ENCODE measurements around the gene NEUROD2.

Gene NEUROD2

DNA sequence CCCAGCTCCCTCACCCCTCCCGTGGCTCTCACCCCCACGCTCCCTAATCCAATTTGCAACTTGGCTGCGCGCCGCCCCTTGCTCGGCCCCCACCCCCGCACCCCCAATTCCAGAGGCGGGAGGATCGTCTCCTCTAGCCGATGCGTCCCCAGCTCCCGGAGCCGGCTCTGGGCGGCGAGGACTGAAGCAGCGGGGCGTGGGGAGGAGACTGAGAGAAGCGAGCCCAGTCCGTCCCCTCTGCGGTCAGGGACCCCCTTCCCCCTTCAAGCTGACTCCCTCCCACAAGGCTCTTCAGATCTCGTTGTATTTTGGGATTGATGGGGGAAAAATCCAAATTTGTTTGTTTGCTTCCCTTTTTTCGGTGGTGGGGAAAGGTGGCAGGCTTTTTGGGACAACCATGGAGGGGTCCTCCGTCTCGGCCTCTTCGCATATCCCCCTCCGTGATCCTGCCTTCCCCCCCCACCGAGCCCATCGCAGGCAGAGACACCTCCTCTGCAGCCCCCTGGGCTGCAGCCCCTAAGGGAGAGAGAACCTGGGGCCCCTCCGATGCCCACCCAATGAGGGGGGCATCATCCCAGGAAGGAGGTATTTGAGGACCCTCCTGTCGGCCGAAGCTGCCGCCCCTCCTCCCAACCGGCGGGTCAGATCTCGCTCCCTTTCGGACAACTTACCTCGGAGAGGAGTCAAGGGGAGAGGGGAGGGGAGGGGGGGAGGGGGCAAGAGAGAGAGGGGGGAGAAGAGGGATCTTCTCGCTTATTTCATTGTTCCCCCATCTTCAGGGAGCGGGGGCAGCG lies 466 bp downstream of the NEUROD2 start:
- H3K4me3 ChIP-seq (ENCODE audit: control insufficient read depth, low read depth, low read length) = no peak overlapping the region
- no peak for DNase-seq (ENCODE audit: low read depth)
- TF ChIP-seq, protein P1, sequence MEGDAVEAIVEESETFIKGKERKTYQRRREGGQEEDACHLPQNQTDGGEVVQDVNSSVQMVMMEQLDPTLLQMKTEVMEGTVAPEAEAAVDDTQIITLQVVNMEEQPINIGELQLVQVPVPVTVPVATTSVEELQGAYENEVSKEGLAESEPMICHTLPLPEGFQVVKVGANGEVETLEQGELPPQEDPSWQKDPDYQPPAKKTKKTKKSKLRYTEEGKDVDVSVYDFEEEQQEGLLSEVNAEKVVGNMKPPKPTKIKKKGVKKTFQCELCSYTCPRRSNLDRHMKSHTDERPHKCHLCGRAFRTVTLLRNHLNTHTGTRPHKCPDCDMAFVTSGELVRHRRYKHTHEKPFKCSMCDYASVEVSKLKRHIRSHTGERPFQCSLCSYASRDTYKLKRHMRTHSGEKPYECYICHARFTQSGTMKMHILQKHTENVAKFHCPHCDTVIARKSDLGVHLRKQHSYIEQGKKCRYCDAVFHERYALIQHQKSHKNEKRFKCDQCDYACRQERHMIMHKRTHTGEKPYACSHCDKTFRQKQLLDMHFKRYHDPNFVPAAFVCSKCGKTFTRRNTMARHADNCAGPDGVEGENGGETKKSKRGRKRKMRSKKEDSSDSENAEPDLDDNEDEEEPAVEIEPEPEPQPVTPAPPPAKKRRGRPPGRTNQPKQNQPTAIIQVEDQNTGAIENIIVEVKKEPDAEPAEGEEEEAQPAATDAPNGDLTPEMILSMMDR (conservative IDR thresholded peaks at IDR 0.05; ENCODE audit: control insufficient read depth, insufficient read depth, low read depth, low read length) = no peak

- no peak for DNase-seq (ENCODE audit: low read depth)
- TF ChIP-seq, protein P1 (conservative IDR thresholded peaks at IDR 0.05; ENCODE audit: control insufficient read depth, insufficient read depth, low read depth, low read length) = no peak
- H3K4me3 ChIP-seq (ENCODE audit: control insufficient read depth, low read depth, low read length) = no peak overlapping the region
Observed at GRCh38 chr17:39606434-39607056, 1.2 kb downstream of the NEUROD2 start.

GRCh38 chr17:39605492-39606433 lies 2.0 kb downstream of the NEUROD2 start:
- peak; percentile 21 for DNase-seq (ENCODE audit: low read depth)
- TF ChIP-seq, protein P1 (conservative IDR thresholded peaks at IDR 0.05; ENCODE audit: control insufficient read depth, insufficient read depth, low read depth, low read length) = no peak
- H3K4me3 ChIP-seq (ENCODE audit: control insufficient read depth, low read depth, low read length) = no peak overlapping the region

DNA sequence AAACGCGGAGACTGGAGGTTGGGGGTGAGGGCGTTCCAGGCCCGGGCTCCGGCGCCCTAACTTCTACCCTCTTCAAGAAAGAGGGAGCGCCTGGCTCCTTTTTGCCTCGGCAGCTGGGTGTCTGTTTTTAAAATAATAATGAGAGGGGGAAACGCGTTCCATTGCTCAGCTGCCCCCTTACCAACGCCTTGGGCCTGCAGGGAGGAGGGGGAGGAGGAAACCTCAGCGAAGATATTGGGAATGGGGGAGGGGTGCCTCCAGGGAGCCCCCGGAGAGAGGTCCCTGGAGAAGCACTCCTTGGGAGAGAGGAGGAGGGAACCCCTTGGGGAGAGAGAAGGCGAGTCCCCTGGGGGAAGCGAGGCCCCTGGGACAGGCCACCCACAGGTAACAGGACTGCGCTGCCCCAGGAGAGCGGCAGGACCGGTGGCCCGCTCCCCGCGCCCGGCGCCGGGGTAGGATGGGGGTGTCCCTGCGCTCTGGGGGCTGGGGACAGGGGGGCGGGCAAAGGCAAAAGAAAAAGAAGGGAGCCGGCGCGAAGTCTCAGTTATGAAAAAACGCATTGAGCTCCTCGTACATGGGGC lies 2.7 kb downstream of the NEUROD2 start:
- TF ChIP-seq, protein P1 (conservative IDR thresholded peaks at IDR 0.05; ENCODE audit: control insufficient read depth, insufficient read depth, low read depth, low read length) = no peak
- H3K4me3 ChIP-seq (ENCODE audit: control insufficient read depth, low read depth, low read length) = no peak overlapping the region

DNA sequence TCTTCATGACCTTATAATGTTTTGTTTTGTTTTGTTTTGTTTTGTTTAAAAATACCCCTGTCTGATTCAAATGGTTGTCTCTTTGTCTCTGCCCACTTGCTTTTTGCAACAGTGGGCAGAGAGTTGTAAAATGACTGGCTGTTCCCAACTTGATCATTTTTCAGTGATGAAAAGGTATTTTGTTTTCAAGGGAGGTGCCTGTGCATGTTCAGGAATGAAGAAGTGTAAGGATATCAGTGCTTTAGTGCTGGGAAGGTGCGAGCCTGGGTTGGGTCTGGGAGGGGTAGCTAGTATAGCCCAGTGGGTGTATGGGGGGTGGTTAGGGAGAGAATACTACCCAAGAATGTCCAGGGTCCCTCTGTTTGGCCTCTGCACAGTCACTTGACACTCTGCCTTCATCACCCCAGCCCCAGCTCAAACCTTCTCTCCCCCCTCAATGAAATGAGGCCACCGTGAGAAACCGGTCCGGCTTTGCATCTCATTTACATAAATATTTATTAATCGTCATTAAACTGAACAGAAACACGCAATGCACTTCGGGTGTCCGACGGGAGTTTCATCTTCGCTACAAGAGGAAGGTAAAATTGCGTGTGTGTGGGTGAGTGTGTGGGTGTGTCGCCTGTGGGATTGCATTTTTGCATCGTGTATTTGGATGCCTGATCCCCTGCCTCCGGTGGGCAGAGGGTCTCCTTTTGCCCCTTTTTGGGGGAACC lies 4.3 kb downstream of the NEUROD2 start:
- no peak overlapping the region for H3K4me3 ChIP-seq (ENCODE audit: control insufficient read depth, low read depth, low read length)
- TF ChIP-seq, protein P1 (conservative IDR thresholded peaks at IDR 0.05; ENCODE audit: control insufficient read depth, insufficient read depth, low read depth, low read length) = no peak
- DNase-seq (ENCODE audit: low read depth) = no peak

More for the DNA sequence above, 2.7 kb downstream of the NEUROD2 start:
- DNase-seq (ENCODE audit: low read depth) = no peak
